GM12892 (cell line): ENCODE results near the gene KLRF2.

Source experiments
- POLR2A ChIP-seq: IDR thresholded peaks from 2 replicates; pipeline ENCODE4 v1.6.1; 2011; ENCODE audit warnings: low read depth, low read length, control low read depth
- POLR2AphosphoS5 ChIP-seq: IDR thresholded peaks from 2 replicates; pipeline ENCODE4 v1.6.1; 2011; ENCODE audit warnings: low read depth, low read length, control low read depth
- TAF1 ChIP-seq: IDR thresholded peaks from 2 replicates; pipeline ENCODE4 v1.6.1; 2011; ENCODE audit warnings: low read depth, mild to moderate bottlenecking, control low read depth, low read length, borderline replicate concordance

- no peak for TF ChIP-seq POLR2A
- TF ChIP-seq POLR2AphosphoS5 = no peak
- TF ChIP-seq TAF1 = no peak
These were observed 12.9 kb upstream of the KLRF2 start for GRCh38 chr12:9868311-9868801.
